H9 (cell line): ENCODE results near the gene RRAGD. TPM values are rescaled to one million over a fixed set of nuclear protein-coding genes. Genes with fewer than 3 reads are reported as not detected.

Experiments
- DNase-seq: peaks from one replicate; pipeline ENCODE4 v3.0.0-alpha.2; 2017
- H2AFZ ChIP-seq: one replicate; pipeline ENCODE4 v1.6.1; 2013; ENCODE audit warnings: mild to moderate bottlenecking, low read length, control low read depth, moderate library complexity
- H2AK5ac ChIP-seq: 2 replicates; pipeline ENCODE4 v1.6.1; 2013; ENCODE audit warnings: low read length, control low read depth, mixed read lengths; ENCODE audit not compliant: insufficient read length
- H2BK120ac ChIP-seq: one replicate; pipeline ENCODE4 v1.6.1; 2013; ENCODE audit warnings: low read depth, mild to moderate bottlenecking, low read length, control low read depth, inconsistent platforms; ENCODE audit not compliant: poor library complexity, severe bottlenecking
- H2BK12ac ChIP-seq: 2 replicates; pipeline ENCODE4 v1.6.1; 2013; ENCODE audit warnings: low read length, control low read depth, mixed read lengths, low read depth; ENCODE audit not compliant: insufficient read length
- H2BK15ac ChIP-seq: 2 replicates; pipeline ENCODE4 v1.6.1; 2013; ENCODE audit warnings: low read depth, low read length, control low read depth
- H2BK20ac ChIP-seq: one replicate; pipeline ENCODE4 v1.6.1; 2013; ENCODE audit warnings: low read depth, mild to moderate bottlenecking, low read length, control low read depth, inconsistent platforms; ENCODE audit not compliant: poor library complexity, severe bottlenecking
- H2BK5ac ChIP-seq: 2 replicates; pipeline ENCODE4 v1.6.1; 2013; ENCODE audit warnings: low read length, control low read depth, mixed read lengths; ENCODE audit not compliant: insufficient read length
- H3K14ac ChIP-seq: 2 replicates; pipeline ENCODE4 v1.6.1; 2013; ENCODE audit warnings: low read length, control low read depth; ENCODE audit not compliant: insufficient read depth
- H3K18ac ChIP-seq: 2 replicates; pipeline ENCODE4 v1.6.1; 2013; ENCODE audit warnings: low read depth, mild to moderate bottlenecking, mixed read lengths, low read length, control low read depth; ENCODE audit not compliant: insufficient read length
- H3K23ac ChIP-seq: 2 replicates; pipeline ENCODE4 v1.6.1; 2013; ENCODE audit warnings: low read length, control low read depth, mixed read lengths, low read depth; ENCODE audit not compliant: insufficient read length
- H3K23me2 ChIP-seq: 2 replicates; pipeline ENCODE4 v1.6.1; 2013; ENCODE audit warnings: low read depth, mild to moderate bottlenecking, mixed read lengths, low read length, control low read depth; ENCODE audit not compliant: insufficient read length, poor library complexity, severe bottlenecking
- H3K27ac ChIP-seq: 2 replicates; pipeline ENCODE4 v1.5.1; 2013; ENCODE audit warnings: low read length, control low read depth, mixed read lengths, low read depth; ENCODE audit not compliant: insufficient read length
- H3K27me3 ChIP-seq: 2 replicates; pipeline ENCODE4 v1.6.1; 2013; ENCODE audit warnings: low read length, control low read depth, inconsistent platforms; ENCODE audit not compliant: insufficient read depth
- H3K4ac ChIP-seq: 2 replicates; pipeline ENCODE4 v1.6.1; 2013; ENCODE audit warnings: low read depth, mild to moderate bottlenecking, control low read depth, inconsistent platforms, low read length, moderate library complexity
- H3K4me1 ChIP-seq: 2 replicates; pipeline ENCODE4 v1.6.1; 2013; ENCODE audit warnings: low read length, control low read depth, inconsistent platforms; ENCODE audit not compliant: insufficient read depth
- H3K4me2 ChIP-seq: 2 replicates; pipeline ENCODE4 v1.6.1; 2013; ENCODE audit warnings: low read length, control low read depth, mixed read lengths; ENCODE audit not compliant: insufficient read length, insufficient read depth
- H3K56ac ChIP-seq: 2 replicates; pipeline ENCODE4 v1.6.1; 2013; ENCODE audit warnings: low read depth, mild to moderate bottlenecking, mixed read lengths, low read length, control low read depth; ENCODE audit not compliant: insufficient read length
- H3K79me1 ChIP-seq: 2 replicates; pipeline ENCODE4 v1.6.1; 2013; ENCODE audit warnings: low read depth, mild to moderate bottlenecking, moderate library complexity, low read length, control low read depth, inconsistent platforms; ENCODE audit not compliant: insufficient read depth, poor library complexity, severe bottlenecking
- H3K79me2 ChIP-seq: 2 replicates; pipeline ENCODE4 v1.6.1; 2013; ENCODE audit warnings: low read length, control low read depth, inconsistent platforms; ENCODE audit not compliant: insufficient read depth
- H3K9ac ChIP-seq: 2 replicates; pipeline ENCODE4 v1.6.1; 2013; ENCODE audit warnings: low read length, control low read depth, mixed read lengths; ENCODE audit not compliant: insufficient read length; ENCODE audit errors: extremely low read depth
- H3K9me3 ChIP-seq: one replicate; pipeline ENCODE4 v1.6.1; 2013; ENCODE audit warnings: low read depth, low read length, inconsistent platforms; ENCODE audit not compliant: control insufficient read depth
- H3T11ph ChIP-seq: one replicate; pipeline ENCODE4 v1.6.1; 2013; ENCODE audit warnings: mild to moderate bottlenecking, low read length, control low read depth, inconsistent platforms
- H4K20me1 ChIP-seq: one replicate; pipeline ENCODE4 v1.6.1; 2013; ENCODE audit not compliant: control insufficient read depth, insufficient read length, insufficient read depth
- H4K5ac ChIP-seq: 2 replicates; pipeline ENCODE4 v1.6.1; 2013; ENCODE audit warnings: low read depth, mild to moderate bottlenecking, mixed read lengths, low read length, control low read depth; ENCODE audit not compliant: insufficient read length
- H4K8ac ChIP-seq: replicated peaks from 2 replicates; pipeline ENCODE4 v1.6.1; 2013; ENCODE audit warnings: low read length, control low read depth, mixed read lengths, low read depth; ENCODE audit not compliant: insufficient read length
- H4K91ac ChIP-seq: 2 replicates; pipeline ENCODE4 v1.6.1; 2013; ENCODE audit warnings: low read depth, mild to moderate bottlenecking, moderate library complexity, mixed read lengths, low read length, control low read depth; ENCODE audit not compliant: insufficient read length
- H3K27ac Mint-ChIP-seq, 3 experiments: 2 replicates in 2 of 3; 3 replicates in 1 of 3; pipeline ENCODE4 v1.8.0; 2020 to 2021; ENCODE audit warnings: mixed read lengths in 3 of 3, mild to moderate bottlenecking in 1 of 3, moderate library complexity in 1 of 3
- H3K27me3 Mint-ChIP-seq: 2 replicates; pipeline ENCODE4 v1.8.0; 2021; ENCODE audit warnings: low read depth, mild to moderate bottlenecking, moderate library complexity, mixed read lengths
- H3K36me3 Mint-ChIP-seq, 3 experiments: 2 replicates in 2 of 3; 3 replicates in 1 of 3; pipeline ENCODE4 v1.8.0; 2020 to 2021; ENCODE audit warnings: low read depth in 3 of 3, mixed read lengths in 3 of 3; ENCODE audit not compliant: insufficient read depth in 1 of 3
- H3K4me1 Mint-ChIP-seq, 2 experiments: 2 replicates each; pipeline ENCODE4 v1.8.0; 2020; ENCODE audit warnings: mixed read lengths in 2 of 2
- H3K4me3 Mint-ChIP-seq, 2 experiments: 2 replicates in 1 of 2; 3 replicates in 1 of 2; pipeline ENCODE4 v1.8.0; 2020 to 2021; ENCODE audit warnings: mild to moderate bottlenecking in 2 of 2, mixed read lengths in 2 of 2, moderate library complexity in 1 of 2
- H3K9me3 Mint-ChIP-seq, 2 experiments: 2 replicates in 1 of 2; 3 replicates in 1 of 2; pipeline ENCODE4 v1.8.0; 2020; ENCODE audit warnings: mild to moderate bottlenecking in 2 of 2, mixed read lengths in 2 of 2, moderate library complexity in 1 of 2
- WGBS: extraction: QIAGEN DNeasy Blood & Tissue Kit; methylation state at CpG from one replicate; pipeline ENCODE4 v1.1.7; 2013; ENCODE audit warnings: missing lambda C conversion rate, low lambda C conversion rate, mixed read lengths; ENCODE audit not compliant: insufficient read length; ENCODE audit errors: extremely low coverage; 5-methylcytosine and 5-hydroxymethylcytosine counted together
- total RNA-seq: library from RNA; stranded (reverse); gene quantifications from 2 replicates; pipeline ENCODE4 v1.2.1, GENCODE V29; 2021
- TF ChIP-seq, protein P1 (sequence below): fragments of 200-600 bp; sonication (generic); conservative IDR thresholded peaks from 3 replicates; pipeline ENCODE4 v1.8.0; 2021; ENCODE audit warnings: antibody characterized with exemption, mild to moderate bottlenecking

The RRAGD gene
- total RNA-seq, 1 experiment from 2014 or later, result 10.6 TPM

DNA sequence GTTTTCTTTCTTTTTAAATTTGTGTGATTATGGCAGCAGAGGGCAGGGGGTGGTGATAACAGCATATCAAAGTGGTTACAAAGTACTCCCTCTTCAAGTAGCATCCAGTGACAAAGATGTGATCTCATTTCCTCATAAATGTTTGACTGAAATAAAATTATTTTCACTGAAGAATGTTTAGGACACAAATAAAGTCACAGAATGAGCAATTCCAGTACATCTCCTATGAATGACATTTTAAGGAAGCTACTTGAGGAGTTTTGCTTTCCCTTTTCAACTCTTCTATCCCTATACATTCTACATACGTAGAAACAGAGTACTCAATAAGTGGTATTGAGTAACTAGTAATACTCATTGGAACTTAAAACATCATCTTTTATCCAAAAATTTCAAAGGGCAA lies 83.1 kb downstream of the RRAGD start:
- H3K14ac ChIP-seq, result no peak overlapping the region
- H2BK15ac ChIP-seq, result no peak overlapping the region
- H3T11ph ChIP-seq, result no peak overlapping the region
- H3K4me3 Mint-ChIP-seq, result no peak overlapping the region
- H3K79me2 ChIP-seq, result no peaks in the 10 kb centered on the region
- H3K36me3 Mint-ChIP-seq, result peaks cover 0 to 7% (median 4%) of the 10 kb centered on the region in 3 experiments; a peak in 6 of 7 replicates
- no peak overlapping the region for H4K91ac ChIP-seq
- no peak overlapping the region for H2AFZ ChIP-seq
- H4K8ac ChIP-seq, result no peak overlapping the region
- H4K20me1 ChIP-seq, result no peaks in the 10 kb centered on the region
- no peak overlapping the region for H3K27ac Mint-ChIP-seq
- H3K4me2 ChIP-seq, result no peak overlapping the region
- H3K18ac ChIP-seq, result no peak overlapping the region
- H4K5ac ChIP-seq, result no peak overlapping the region
- no peaks in the 10 kb centered on the region for H3K27me3 ChIP-seq
- no peak overlapping the region for H2BK5ac ChIP-seq
- no peak overlapping the region for H2AK5ac ChIP-seq
- TF ChIP-seq, protein P1, sequence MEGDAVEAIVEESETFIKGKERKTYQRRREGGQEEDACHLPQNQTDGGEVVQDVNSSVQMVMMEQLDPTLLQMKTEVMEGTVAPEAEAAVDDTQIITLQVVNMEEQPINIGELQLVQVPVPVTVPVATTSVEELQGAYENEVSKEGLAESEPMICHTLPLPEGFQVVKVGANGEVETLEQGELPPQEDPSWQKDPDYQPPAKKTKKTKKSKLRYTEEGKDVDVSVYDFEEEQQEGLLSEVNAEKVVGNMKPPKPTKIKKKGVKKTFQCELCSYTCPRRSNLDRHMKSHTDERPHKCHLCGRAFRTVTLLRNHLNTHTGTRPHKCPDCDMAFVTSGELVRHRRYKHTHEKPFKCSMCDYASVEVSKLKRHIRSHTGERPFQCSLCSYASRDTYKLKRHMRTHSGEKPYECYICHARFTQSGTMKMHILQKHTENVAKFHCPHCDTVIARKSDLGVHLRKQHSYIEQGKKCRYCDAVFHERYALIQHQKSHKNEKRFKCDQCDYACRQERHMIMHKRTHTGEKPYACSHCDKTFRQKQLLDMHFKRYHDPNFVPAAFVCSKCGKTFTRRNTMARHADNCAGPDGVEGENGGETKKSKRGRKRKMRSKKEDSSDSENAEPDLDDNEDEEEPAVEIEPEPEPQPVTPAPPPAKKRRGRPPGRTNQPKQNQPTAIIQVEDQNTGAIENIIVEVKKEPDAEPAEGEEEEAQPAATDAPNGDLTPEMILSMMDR, result no peak
- no peak overlapping the region for H2BK120ac ChIP-seq
- H3K56ac ChIP-seq, result no peak overlapping the region
- no peak for DNase-seq
- no peak overlapping the region for H3K9ac ChIP-seq
- no peak overlapping the region for H3K4ac ChIP-seq
- H3K79me1 ChIP-seq, result no peaks in the 10 kb centered on the region
- no peak overlapping the region for H3K27ac ChIP-seq
- H3K9me3 ChIP-seq, result no peaks in the 10 kb centered on the region
- H3K9me3 Mint-ChIP-seq, result no peaks in the 10 kb centered on the region
- H3K27me3 Mint-ChIP-seq, result no peaks in the 10 kb centered on the region
- no peak overlapping the region for H3K23ac ChIP-seq
- no CpG with 5 or more reads among the region's 1 CpG for WGBS
- H3K4me1 Mint-ChIP-seq, result peaks cover 0 to 3% of the 10 kb centered on the region in 2 experiments; a peak in 2 of 4 replicates
- H3K23me2 ChIP-seq, result no peaks in the 10 kb centered on the region
- no peak overlapping the region for H2BK12ac ChIP-seq
- H3K4me1 ChIP-seq, result no peaks in the 10 kb centered on the region
- no peak overlapping the region for H2BK20ac ChIP-seq
